ENCODE measurements around the gene GALNT15. TPM values are rescaled to one million over a fixed set of nuclear protein-coding genes. Genes with fewer than 3 reads are reported as not detected.

GALNT15 gene
- total and polyA plus RNA-seq, 2 donors (not counting 3 experiments of a cell fraction or from before 2014, with no cell fraction given): 0.87 to 5.4 TPM

- H3K9ac ChIP-seq (replicated peaks; ENCODE audit: extremely low read depth, insufficient read depth, low read length): no peak overlapping the region
- FAIRE-seq: no peak
- CTCF ChIA-PET: interaction anchor here (1.2 kb wide), 1 partner anchor 122 kb away, joined by 4 read pairs; no protein-coding TSS in a partner anchor
Observed at GRCh38 chr3:16171009-16171408, 3.5 kb upstream of the GALNT15 start.

More at GRCh38 chr3:16171009-16171408, 3.5 kb upstream of the GALNT15 start:
- no peaks in the 10 kb centered on the region for H4K20me1 ChIP-seq (replicated peaks; ENCODE audit: control insufficient read depth, extremely low read depth, insufficient read depth, low read length)
- no peak overlapping the region for H2AFZ ChIP-seq (ENCODE audit: low read depth, low read length)
- no peak overlapping the region for H3K4me2 ChIP-seq (ENCODE audit: insufficient read depth, low read length)
- H3K36me3 ChIP-seq (ENCODE audit: control insufficient read depth in 2 of 2, extremely low read depth in 1 of 2, insufficient read depth in 2 of 2, low read length in 2 of 2): no peaks in the 10 kb centered on the region
- no peak overlapping the region for H3K27ac ChIP-seq (ENCODE audit: insufficient read depth, low read depth, low read length)
- H3K4me3 ChIP-seq (replicated peaks in 1 of 3; ENCODE audit: insufficient read depth in 1 of 3, low read depth in 1 of 3, low read length in 3 of 3): no peak overlapping the region
- peaks cover 11% of the 10 kb centered on the region for H3K4me1 ChIP-seq (ENCODE audit: control insufficient read depth, extremely low read depth, insufficient read depth, low read length)
- dilution Hi-C loops (cut with MboI; ENCODE audit: extremely low pct_ligation_motif_present, low sequenced_read_pairs): no loop called here
- peaks cover 0 to 4% of the 10 kb centered on the region in 2 experiments for H3K27me3 ChIP-seq (ENCODE audit: control insufficient read depth in 2 of 2, insufficient read depth in 2 of 2, low read length in 2 of 2)
- POLR2A ChIA-PET: no interaction called here
- BruUV-seq (replicated peaks): no TSS peak
- no peaks in the 10 kb centered on the region for H3K79me2 ChIP-seq (ENCODE audit: control insufficient read depth, insufficient read depth, low read length)
- no peaks in the 10 kb centered on the region for H3K9me3 ChIP-seq (replicated peaks; ENCODE audit: control insufficient read depth, insufficient read depth, low read length)
- no peak for TF ChIP-seq MYC (IDR thresholded peaks at IDR 0.05; ENCODE audit: low read depth, low read length)
- no peak for TF ChIP-seq JUN (IDR thresholded peaks at IDR 0.05; ENCODE audit: borderline replicate concordance, insufficient read depth, insufficient read length, low read depth)
- TF ChIP-seq GATA2 (IDR thresholded peaks at IDR 0.05; ENCODE audit: insufficient read depth, insufficient read length, low read depth, low read length): no peak
- no peak for TF ChIP-seq POLR2AphosphoS5 (IDR thresholded peaks at IDR 0.05; ENCODE audit: insufficient read depth, low read depth, low read length)
- no peak for TF ChIP-seq EZH2 (IDR thresholded peaks at IDR 0.05; ENCODE audit: borderline replicate concordance, low read depth, low read length, severe bottlenecking)
- no peak for TF ChIP-seq FOS (IDR thresholded peaks at IDR 0.05; ENCODE audit: borderline replicate concordance, insufficient read depth, low read length)
- TF ChIP-seq POLR2A (IDR thresholded peaks at IDR 0.05; ENCODE audit: low read depth, low read length): no peak
- TF ChIP-seq CTCF (IDR thresholded peaks at IDR 0.05; ENCODE audit: extremely low read depth in 1 of 2, insufficient read depth in 1 of 2, low read depth in 1 of 2, low read length in 2 of 2): no peak
- no peak for TF ChIP-seq MAX (IDR thresholded peaks at IDR 0.05; ENCODE audit: insufficient read depth, insufficient read length)
- DNase-seq (ENCODE audit: low read depth, low spot score): no peak
- intact Hi-C loops (cut with micrococcal nuclease): no loop called here
- no peaks in the 10 kb centered on the region for H3K9me1 ChIP-seq (replicated peaks; ENCODE audit: control insufficient read depth, extremely low read depth, insufficient read depth, low read length)
